PFSK-1 (cell line): ENCODE results near the gene WIZ.

Experiments
- POLR2AphosphoS5 ChIP-seq: IDR thresholded peaks from 2 replicates; pipeline ENCODE4 v1.6.1; 2012; ENCODE audit warnings: low read depth, mild to moderate bottlenecking, control low read depth, low read length, moderate library complexity
- TF ChIP-seq, protein P1 (sequence below), 2 experiments: IDR thresholded peaks; 2 replicates each; pipeline versions ENCODE4 v1.6.1 to v1.8.0; 2011 to 2012; ENCODE audit warnings: low read depth in 2 of 2, low read length in 2 of 2, control low read depth in 1 of 2, inconsistent platforms in 1 of 2, mild to moderate bottlenecking in 1 of 2, moderate library complexity in 1 of 2; ENCODE audit not compliant: insufficient read depth in 1 of 2

DNA sequence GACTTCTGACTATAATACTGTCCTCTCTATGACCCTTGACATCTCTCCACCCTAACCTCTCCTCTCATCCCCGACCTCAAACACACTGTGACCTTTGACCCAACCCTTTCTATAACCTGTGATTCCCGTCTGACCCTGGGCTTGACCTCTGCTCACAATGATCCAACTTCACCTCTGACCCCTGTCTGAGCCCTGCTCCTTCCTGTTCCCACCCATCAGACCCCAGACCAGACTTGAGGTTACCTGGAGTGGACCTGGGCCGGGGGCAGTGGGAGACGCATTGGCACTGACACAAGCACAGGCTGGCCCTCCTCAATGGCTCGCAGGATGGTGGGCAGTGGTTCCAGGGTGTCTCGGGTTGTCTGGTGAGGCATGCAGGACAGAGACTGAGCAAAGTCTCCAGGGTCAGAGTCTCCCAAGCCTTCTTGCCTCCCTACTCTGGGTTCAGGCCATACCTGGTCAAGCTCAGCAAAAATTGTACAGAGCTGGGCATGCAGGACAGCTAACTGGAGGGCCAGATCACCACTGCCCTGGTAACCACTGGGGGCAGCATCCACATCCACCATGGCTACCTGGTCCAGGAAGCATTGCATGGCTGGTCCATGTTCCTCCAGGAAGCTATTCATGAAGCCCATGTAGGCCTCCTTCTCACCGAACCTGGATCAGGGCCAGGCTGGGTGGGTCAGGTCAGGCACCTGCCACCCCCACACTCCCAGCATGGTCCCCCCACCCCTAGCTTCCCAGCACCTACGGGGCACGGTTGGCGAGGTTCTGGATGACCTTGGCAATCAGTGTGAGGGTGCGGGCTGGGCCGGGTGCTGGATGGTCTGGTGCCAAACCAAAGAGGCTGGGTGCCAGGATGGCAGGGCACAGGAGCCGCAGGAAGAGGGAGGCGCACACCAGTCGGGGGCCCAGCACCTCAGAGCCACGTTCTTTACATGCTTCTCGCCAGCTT, 4.4 kb upstream of the WIZ start:
- TF ChIP-seq POLR2AphosphoS5, result no peak
- TF ChIP-seq, protein P1, sequence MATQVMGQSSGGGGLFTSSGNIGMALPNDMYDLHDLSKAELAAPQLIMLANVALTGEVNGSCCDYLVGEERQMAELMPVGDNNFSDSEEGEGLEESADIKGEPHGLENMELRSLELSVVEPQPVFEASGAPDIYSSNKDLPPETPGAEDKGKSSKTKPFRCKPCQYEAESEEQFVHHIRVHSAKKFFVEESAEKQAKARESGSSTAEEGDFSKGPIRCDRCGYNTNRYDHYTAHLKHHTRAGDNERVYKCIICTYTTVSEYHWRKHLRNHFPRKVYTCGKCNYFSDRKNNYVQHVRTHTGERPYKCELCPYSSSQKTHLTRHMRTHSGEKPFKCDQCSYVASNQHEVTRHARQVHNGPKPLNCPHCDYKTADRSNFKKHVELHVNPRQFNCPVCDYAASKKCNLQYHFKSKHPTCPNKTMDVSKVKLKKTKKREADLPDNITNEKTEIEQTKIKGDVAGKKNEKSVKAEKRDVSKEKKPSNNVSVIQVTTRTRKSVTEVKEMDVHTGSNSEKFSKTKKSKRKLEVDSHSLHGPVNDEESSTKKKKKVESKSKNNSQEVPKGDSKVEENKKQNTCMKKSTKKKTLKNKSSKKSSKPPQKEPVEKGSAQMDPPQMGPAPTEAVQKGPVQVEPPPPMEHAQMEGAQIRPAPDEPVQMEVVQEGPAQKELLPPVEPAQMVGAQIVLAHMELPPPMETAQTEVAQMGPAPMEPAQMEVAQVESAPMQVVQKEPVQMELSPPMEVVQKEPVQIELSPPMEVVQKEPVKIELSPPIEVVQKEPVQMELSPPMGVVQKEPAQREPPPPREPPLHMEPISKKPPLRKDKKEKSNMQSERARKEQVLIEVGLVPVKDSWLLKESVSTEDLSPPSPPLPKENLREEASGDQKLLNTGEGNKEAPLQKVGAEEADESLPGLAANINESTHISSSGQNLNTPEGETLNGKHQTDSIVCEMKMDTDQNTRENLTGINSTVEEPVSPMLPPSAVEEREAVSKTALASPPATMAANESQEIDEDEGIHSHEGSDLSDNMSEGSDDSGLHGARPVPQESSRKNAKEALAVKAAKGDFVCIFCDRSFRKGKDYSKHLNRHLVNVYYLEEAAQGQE (IDR thresholded peaks at IDR 0.05; ENCODE audit: insufficient read depth in 1 of 2, low read depth in 2 of 2, low read length in 2 of 2), result no peak
